Measurements from ENCODE around the gene SLC11A2. TPM values are rescaled to one million over a fixed set of nuclear protein-coding genes. Genes with fewer than 3 reads are reported as not detected.

The SLC11A2 gene
- total RNA-seq, 1 experiment from 2014 or later = 47.9 TPM

GRCh38 chr12:51048661-51049251 is 22.6 kb upstream of the SLC11A2 start:
- Histone ChIP-seq H3K4ac (ENCODE audit: low read depth, low read length) (no peak overlapping the region), H3K56ac (ENCODE audit: insufficient read length, low read depth, low read length) (no peak overlapping the region), H2BK120ac (ENCODE audit: low read depth, low read length, poor library complexity, severe bottlenecking) (no peak overlapping the region), H4K91ac (ENCODE audit: insufficient read length, low read depth, low read length) (no peak overlapping the region), H3K9me3 (ENCODE audit: control insufficient read depth, low read depth, low read length) (no peaks in the 10 kb centered on the region), H2BK15ac (ENCODE audit: low read depth, low read length) (no peak overlapping the region), H4K8ac (replicated peaks; ENCODE audit: insufficient read length, low read depth, low read length) (no peak overlapping the region), H3K23me2 (ENCODE audit: insufficient read length, low read depth, low read length, poor library complexity, severe bottlenecking) (peaks cover 6% of the 10 kb centered on the region), H4K20me1 (ENCODE audit: control insufficient read depth, insufficient read depth, insufficient read length) (no peaks in the 10 kb centered on the region), H2BK20ac (ENCODE audit: low read depth, low read length, poor library complexity, severe bottlenecking) (no peak overlapping the region), H3K4me2 (ENCODE audit: insufficient read depth, insufficient read length, low read length) (peak overlapping the region; percentile 92), H3K18ac (ENCODE audit: insufficient read length, low read depth, low read length) (no peak overlapping the region), H2BK5ac (ENCODE audit: insufficient read length, low read length) (no peak overlapping the region), H3K4me1 (ENCODE audit: insufficient read depth, low read length) (0 out of 2 replicates have a peak, but pooled peaks cover 2% of the 10 kb centered on the region), H3K27ac (ENCODE audit: insufficient read length, low read depth, low read length) (no peak overlapping the region), H3K79me2 (ENCODE audit: insufficient read depth, low read length) (no peaks in the 10 kb centered on the region), H2AFZ (ENCODE audit: low read length) (no peak overlapping the region), H2AK5ac (ENCODE audit: insufficient read length, low read length) (no peak overlapping the region), H3K9ac (ENCODE audit: extremely low read depth, insufficient read length, low read length) (peak overlapping the region; percentile 58), H3K27me3 (ENCODE audit: insufficient read depth, low read length) (no peaks in the 10 kb centered on the region), H3K23ac (ENCODE audit: insufficient read length, low read depth, low read length) (no peak overlapping the region), H2BK12ac (ENCODE audit: insufficient read length, low read depth, low read length) (no peak overlapping the region), H3T11ph (ENCODE audit: low read length) (no peak overlapping the region), H3K14ac (ENCODE audit: insufficient read depth, low read length) (no peak overlapping the region), H4K5ac (ENCODE audit: insufficient read length, low read depth, low read length) (no peak overlapping the region), H3K79me1 (ENCODE audit: insufficient read depth, low read depth, low read length, poor library complexity, severe bottlenecking) (no peaks in the 10 kb centered on the region)
- DNase-seq = no peak
- no peaks in the 10 kb centered on the region; a peak in 1 of 5 replicates for H3K9me3 Mint-ChIP-seq
- peaks cover 11 to 16% of the 10 kb centered on the region in 2 experiments for H3K4me1 Mint-ChIP-seq
- H3K4me3 Mint-ChIP-seq = peak overlapping the region; percentile 88 to 94
- peak overlapping the region; percentile 13 to 95 (median 21); a peak in 5 of 7 replicates for H3K27ac Mint-ChIP-seq
- H3K27me3 Mint-ChIP-seq (ENCODE audit: low read depth) = no peaks in the 10 kb centered on the region
- WGBS (ENCODE audit: extremely low coverage, insufficient read length, low lambda C conversion rate) = no CpG with 5 or more reads among the region's 14 CpGs
- no peak for TF ChIP-seq CTCF (conservative IDR thresholded peaks at IDR 0.05)
- peaks cover 5 to 13% (median 12%) of the 10 kb centered on the region in 3 experiments; a peak in 5 of 7 replicates for H3K36me3 Mint-ChIP-seq (ENCODE audit: insufficient read depth in 1 of 3, low read depth in 3 of 3)

Measured in H9 (cell line).